Adrenal gland (tissue), 12 donors: ENCODE data around the gene LAMA2. TPM values are rescaled to one million over a fixed set of nuclear protein-coding genes. Genes with fewer than 3 reads are reported as not detected.

Experiments used
- DNase-seq, 7 donors: peaks; one replicate each; pipeline ENCODE4 v3.0.0-alpha.2; 2019 to 2020
- H3K27ac ChIP-seq, 5 donors: fragments of 200-600 bp; sonication (generic) in 4 of 5; 1 replicate in 3 of 5; 2 replicates in 2 of 5; pipeline versions ENCODE4 v1.5.1 to v1.8.0; 2016 to 2020; ENCODE audit warnings: mild to moderate bottlenecking in 1 of 5
- H3K27me3 ChIP-seq: fragments of 200-600 bp; 2 replicates; pipeline ENCODE4 v1.8.0; 2021
- H3K36me3 ChIP-seq, 2 donors: fragments of 200-600 bp; replicated peaks in 1 of 2; 1 replicate in 1 of 2; 2 replicates in 1 of 2; pipeline versions ENCODE4 v1.5.1 to v1.8.0; 2018 to 2022
- H3K4me1 ChIP-seq, 2 donors: fragments of 200-600 bp; replicated peaks in 1 of 2; 1 replicate in 1 of 2; 2 replicates in 1 of 2; pipeline versions ENCODE4 v1.5.1 to v1.8.0; 2018 to 2021
- H3K4me3 ChIP-seq, 4 donors: fragments of 200-600 bp; sonication (generic) in 3 of 4; one replicate each; pipeline ENCODE4 v1.5.1; 2016 to 2018
- H3K9me3 ChIP-seq, 3 donors: fragments of 200-600 bp; sonication (generic) in 1 of 3; replicated peaks in 1 of 3; 1 replicate in 2 of 3; 2 replicates in 1 of 3; pipeline versions ENCODE4 v1.5.1 to v1.8.0; 2016 to 2021
- POLR2A ChIP-seq, 2 donors: fragments of 450-650 bp; IDR thresholded peaks; one replicate each; pipeline ENCODE4 v1.6.1; 2017; ENCODE audit warnings: antibody characterized with exemption in 2 of 2, mild to moderate bottlenecking in 2 of 2, moderate library complexity in 1 of 2
- WGBS, 4 donors: extraction: QIAGEN DNeasy Blood & Tissue Kit in 2 of 4; methylation state at CpG; one replicate each; pipeline versions ENCODE4 v1.1.5 to v1.1.7; 2013 to 2017; 5-methylcytosine and 5-hydroxymethylcytosine counted together
- intact Hi-C, 2 donors: fragments of 100-400 bp; cut with DNase I; formaldehyde crosslinking; loops; one replicate each; pipeline versions ENCODE4 v1.14.1 to v1.15.0; 2022 to 2023
- polyA plus RNA-seq, 3 donors: library from polyadenylated mRNA; stranded (reverse); fragments of 200-250 nt in 2 of 3; fragments of 350-450 nt in 1 of 3; fragmentation: Illumina TruSeq in 1 of 3; extraction: RNeasy Lipid Tissue Mini Kit (QIAGEN cat#74804) in 1 of 3; gene quantifications; one replicate each; pipeline ENCODE4 v1.2.3, GENCODE V29; 2013 to 2014
- total RNA-seq, 9 donors: library from RNA; depleted of rRNA in 4 of 9; stranded (reverse); fragments of >200 nt in 4 of 9; fragments of 120-200 nt in 1 of 9; fragmentation: NEBNext Ultra II Directional in 1 of 9; extraction: Animal tissue kit (Norgen Biotek cat#: 25700) in 1 of 9; gene quantifications; one replicate each; pipeline versions ENCODE4 v1.1.0 to v1.2.4, GENCODE V29; 2013 to 2023
- TF ChIP-seq, protein P1 (sequence below), 6 experiments: fragments of 450-650 bp in 4 of 6; fragments of 200-600 bp in 2 of 6; sonication (generic) in 1 of 6; IDR thresholded peaks; 1 replicate in 5 of 6; 2 replicates in 1 of 6; pipeline versions ENCODE4 v1.5.1 to v1.8.0; 2016 to 2021; ENCODE audit warnings: antibody characterized with exemption in 6 of 6, mild to moderate bottlenecking in 2 of 6, moderate library complexity in 1 of 6
- donor health status: healthy with polysubstance abuse.
- donor health status: Bipolar disorder and iron deficiency.
- donor health status: DM: yes; HTN: yes; CAD: no.
- donor health status: DM: no; HTN: no; CAD: no.
- donor health status: DM: no; HTN: no; CAD: no.
- donor health status: DM: yes; HTN: yes; CAD: no.

LAMA2 gene
- total and polyA plus RNA-seq, 12 donors: 5.8 to 105 (median 38.9) TPM

DNA sequence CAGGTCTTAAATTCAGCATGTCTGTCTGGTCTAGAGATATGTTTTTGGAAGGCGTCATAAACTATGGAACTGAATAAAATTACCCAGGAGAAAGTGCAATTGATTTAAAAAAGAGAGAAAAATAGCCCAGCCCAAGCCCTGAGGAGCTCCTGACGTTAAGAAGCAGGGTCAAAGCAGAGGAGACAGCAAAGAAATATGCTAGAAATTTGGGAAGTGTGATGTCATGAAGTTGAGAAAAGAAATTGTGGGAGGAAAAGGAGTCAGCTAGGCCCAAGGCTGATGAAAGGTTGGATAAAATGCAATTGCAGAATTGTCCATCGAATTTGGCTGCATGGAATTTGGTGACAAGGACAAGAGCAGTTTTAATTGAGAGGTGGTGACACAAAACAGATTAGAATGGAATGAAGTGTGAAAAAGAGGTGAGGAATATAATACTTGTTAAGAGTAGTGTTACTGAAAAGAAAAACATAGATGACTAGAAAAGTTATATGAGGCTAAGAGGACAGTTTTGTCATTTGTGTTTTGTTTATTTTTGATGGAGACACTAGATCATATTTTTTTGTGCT is 381.6 kb downstream of the LAMA2 start:
- H3K27ac ChIP-seq: no peak overlapping the region
- no peaks in the 10 kb centered on the region for H3K36me3 ChIP-seq
- H3K4me3 ChIP-seq: no peak overlapping the region
- intact Hi-C loops: no loop called here
- TF ChIP-seq, protein P1, sequence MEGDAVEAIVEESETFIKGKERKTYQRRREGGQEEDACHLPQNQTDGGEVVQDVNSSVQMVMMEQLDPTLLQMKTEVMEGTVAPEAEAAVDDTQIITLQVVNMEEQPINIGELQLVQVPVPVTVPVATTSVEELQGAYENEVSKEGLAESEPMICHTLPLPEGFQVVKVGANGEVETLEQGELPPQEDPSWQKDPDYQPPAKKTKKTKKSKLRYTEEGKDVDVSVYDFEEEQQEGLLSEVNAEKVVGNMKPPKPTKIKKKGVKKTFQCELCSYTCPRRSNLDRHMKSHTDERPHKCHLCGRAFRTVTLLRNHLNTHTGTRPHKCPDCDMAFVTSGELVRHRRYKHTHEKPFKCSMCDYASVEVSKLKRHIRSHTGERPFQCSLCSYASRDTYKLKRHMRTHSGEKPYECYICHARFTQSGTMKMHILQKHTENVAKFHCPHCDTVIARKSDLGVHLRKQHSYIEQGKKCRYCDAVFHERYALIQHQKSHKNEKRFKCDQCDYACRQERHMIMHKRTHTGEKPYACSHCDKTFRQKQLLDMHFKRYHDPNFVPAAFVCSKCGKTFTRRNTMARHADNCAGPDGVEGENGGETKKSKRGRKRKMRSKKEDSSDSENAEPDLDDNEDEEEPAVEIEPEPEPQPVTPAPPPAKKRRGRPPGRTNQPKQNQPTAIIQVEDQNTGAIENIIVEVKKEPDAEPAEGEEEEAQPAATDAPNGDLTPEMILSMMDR (IDR thresholded peaks at IDR 0.05): no peak
- no peak for TF ChIP-seq POLR2A (IDR thresholded peaks at IDR 0.05)
- H3K9me3 ChIP-seq: no peaks in the 10 kb centered on the region
- H3K4me1 ChIP-seq: no peaks in the 10 kb centered on the region
- H3K27me3 ChIP-seq: no peaks in the 10 kb centered on the region
- no peak for DNase-seq
- WGBS, 4 donors: 54 to 66% (median 60%) methylated on average over 3 of the region's 3 CpGs

DNA sequence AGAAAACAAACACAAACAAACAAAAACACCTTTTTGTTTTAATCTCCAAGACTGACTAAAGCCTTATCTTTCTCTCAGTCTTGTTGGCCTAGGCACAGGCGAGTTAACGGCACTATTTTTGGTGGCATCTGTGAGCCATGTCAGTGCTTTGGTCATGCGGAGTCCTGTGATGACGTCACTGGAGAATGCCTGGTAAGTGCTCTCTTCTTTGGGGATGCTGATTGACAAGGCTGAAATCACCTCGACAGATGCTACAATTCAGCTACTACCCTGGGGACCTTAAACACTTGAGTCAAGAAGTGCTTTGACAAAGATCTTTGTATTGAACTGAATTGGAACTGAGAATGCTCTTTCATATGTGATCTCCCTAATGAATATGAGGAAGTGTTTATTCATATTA is 384.1 kb downstream of the LAMA2 start:
- no peak overlapping the region for H3K4me3 ChIP-seq
- H3K4me1 ChIP-seq: no peaks in the 10 kb centered on the region
- TF ChIP-seq, protein P1 (IDR thresholded peaks at IDR 0.05): no peak
- TF ChIP-seq POLR2A (IDR thresholded peaks at IDR 0.05): no peak
- intact Hi-C loops: no loop called here
- DNase-seq: no peak
- no peaks in the 10 kb centered on the region for H3K36me3 ChIP-seq
- H3K27ac ChIP-seq: no peak overlapping the region
- no peaks in the 10 kb centered on the region for H3K27me3 ChIP-seq
- no peaks in the 10 kb centered on the region for H3K9me3 ChIP-seq
- WGBS, 4 donors: 77 to 90% (median 83%) methylated on average over 5 of the region's 5 CpGs

DNA sequence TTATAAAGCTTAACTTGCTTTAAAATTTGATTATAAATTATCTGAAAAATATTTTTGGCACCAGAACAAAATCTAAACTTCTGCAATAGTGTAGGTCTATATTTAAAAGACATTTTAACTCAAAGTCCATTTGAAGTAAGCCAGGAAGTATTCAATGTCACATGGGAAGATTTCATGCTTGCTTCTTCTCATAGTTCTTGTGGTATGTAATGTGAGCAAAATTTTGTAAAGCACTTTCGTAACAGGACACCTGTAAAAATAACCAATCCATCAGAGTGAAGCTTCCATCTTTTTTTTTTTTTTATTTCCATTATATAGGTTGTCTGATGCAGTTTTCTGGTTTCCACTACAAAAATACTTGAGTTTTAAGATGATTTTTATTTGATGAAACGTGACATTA is 386.1 kb downstream of the LAMA2 start:
- intact Hi-C loops: no loop called here
- no peak overlapping the region for H3K27ac ChIP-seq

DNA sequence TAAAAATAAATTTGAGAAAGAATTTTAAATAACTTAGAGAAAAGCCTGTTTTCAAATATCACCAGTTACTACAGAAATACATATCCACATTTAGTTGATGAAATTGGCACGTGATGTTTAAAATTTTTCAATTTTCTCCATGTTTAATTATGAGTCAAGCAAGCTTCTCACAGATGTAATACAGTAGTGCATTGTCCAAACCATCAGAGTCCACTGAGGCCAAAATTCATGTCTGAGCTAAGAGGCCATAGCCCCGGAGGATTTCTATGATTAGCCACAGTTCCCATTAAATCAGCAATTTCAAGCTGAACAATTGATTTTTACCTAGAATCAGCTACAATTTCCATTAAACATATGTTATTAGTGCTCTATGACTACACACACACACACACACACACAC is 387.0 kb downstream of the LAMA2 start:
- H3K9me3 ChIP-seq: no peaks in the 10 kb centered on the region
- no peaks in the 10 kb centered on the region for H3K27me3 ChIP-seq
- DNase-seq: no peak
- no peaks in the 10 kb centered on the region for H3K4me1 ChIP-seq
- no peak for TF ChIP-seq POLR2A (IDR thresholded peaks at IDR 0.05)
- TF ChIP-seq, protein P1 (IDR thresholded peaks at IDR 0.05): no peak
- WGBS, 4 donors: 85 to 95% (median 89%) methylated on average over 2 of the region's 2 CpGs
- no peak overlapping the region for H3K4me3 ChIP-seq
- intact Hi-C loops: no loop called here
- H3K36me3 ChIP-seq: no peaks in the 10 kb centered on the region
- no peak overlapping the region for H3K27ac ChIP-seq

More for the DNA sequence above, 386.1 kb downstream of the LAMA2 start:
- no peak overlapping the region for H3K4me3 ChIP-seq
- H3K27me3 ChIP-seq: no peaks in the 10 kb centered on the region
- H3K9me3 ChIP-seq: no peaks in the 10 kb centered on the region
- 80 to 89% (median 87%) methylated on average over 2 of the region's 2 CpGs for WGBS, 4 donors
- no peak for TF ChIP-seq POLR2A (IDR thresholded peaks at IDR 0.05)
- TF ChIP-seq, protein P1 (IDR thresholded peaks at IDR 0.05): no peak
- DNase-seq: no peak
- H3K4me1 ChIP-seq: no peaks in the 10 kb centered on the region
- H3K36me3 ChIP-seq: no peaks in the 10 kb centered on the region
